Measurements from ENCODE around the gene SAMD11. TPM values are rescaled to one million over a fixed set of nuclear protein-coding genes. Genes with fewer than 3 reads are reported as not detected.

The SAMD11 gene
- total RNA-seq, 2 experiments from 2014 or later = 0.06 TPM; not detected in 1

GRCh38 chr1:947958-948357 is 24.2 kb downstream of the SAMD11 start:
- no peak for TF ChIP-seq EZH2phosphoT487 (IDR thresholded peaks at IDR 0.05; ENCODE audit: borderline replicate concordance, low read depth, low read length)
- no peak for TF ChIP-seq CTCF (conservative IDR thresholded peaks at IDR 0.05; ENCODE audit: low read length)
- ChIA-PET CTCF (ENCODE audit: unreplicated experiment) (no interaction called here), POLR2A (no interaction called here)
- Histone ChIP-seq H3K4me1 (ENCODE audit: insufficient read depth, low read length, poor library complexity, severe bottlenecking) (no peaks in the 10 kb centered on the region), H3K27ac (ENCODE audit: low read depth, low read length, poor library complexity, severe bottlenecking) (no peak overlapping the region), H3K9me3 (ENCODE audit: low read length) (no peaks in the 10 kb centered on the region), H3K9me2 (ENCODE audit: insufficient read depth, low read length) (no peaks in the 10 kb centered on the region), H3K79me2 (ENCODE audit: insufficient read depth, low read depth, low read length) (no peaks in the 10 kb centered on the region), H3K4me3 (ENCODE audit: low read depth, low read length, poor library complexity, severe bottlenecking) (no peak overlapping the region), H3K36me3 (ENCODE audit: insufficient read depth, low read length) (peaks cover 76% of the 10 kb centered on the region), H3K4me2 (ENCODE audit: low read length) (no peak overlapping the region), H2AFZ (ENCODE audit: low read length) (no peak overlapping the region), H4K20me1 (ENCODE audit: insufficient read depth, low read length) (no peaks in the 10 kb centered on the region)
- intact Hi-C loops (cut with micrococcal nuclease; ENCODE audit: unreplicated experiment) = no loop called here
- DNase-seq (ENCODE audit: low spot score) = no peak
- no TSS peak for BruUV-seq (replicated peaks)

DNA sequence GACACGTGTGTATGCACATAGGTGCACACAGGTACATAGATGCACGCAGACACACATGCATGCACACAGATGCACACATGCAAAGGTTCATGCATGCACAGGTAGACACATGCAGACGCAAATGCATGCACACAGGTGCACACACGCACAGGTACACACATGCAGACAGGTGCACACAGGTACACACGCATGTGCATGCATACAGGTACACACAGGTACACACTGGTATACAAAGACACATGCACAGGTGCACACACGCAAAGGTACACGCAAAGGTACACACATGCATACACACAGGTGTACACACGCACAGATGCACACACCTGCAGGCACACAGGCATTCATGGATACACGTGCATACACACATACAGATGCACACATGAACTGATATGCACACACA is 26.5 kb downstream of the SAMD11 start:
- Histone ChIP-seq H2AFZ (ENCODE audit: low read length) (no peak overlapping the region), H3K4me1 (ENCODE audit: insufficient read depth, low read length, poor library complexity, severe bottlenecking) (no peaks in the 10 kb centered on the region), H3K79me2 (ENCODE audit: insufficient read depth, low read depth, low read length) (no peaks in the 10 kb centered on the region), H4K20me1 (ENCODE audit: insufficient read depth, low read length) (no peaks in the 10 kb centered on the region), H3K4me3 (ENCODE audit: low read depth, low read length, poor library complexity, severe bottlenecking) (no peak overlapping the region), H3K9me3 (ENCODE audit: low read length) (no peaks in the 10 kb centered on the region), H3K4me2 (ENCODE audit: low read length) (no peak overlapping the region), H3K27ac (ENCODE audit: low read depth, low read length, poor library complexity, severe bottlenecking) (no peak overlapping the region), H3K9me2 (ENCODE audit: insufficient read depth, low read length) (no peaks in the 10 kb centered on the region), H3K36me3 (ENCODE audit: insufficient read depth, low read length) (peaks cover 92% of the 10 kb centered on the region)
- intact Hi-C loops (cut with micrococcal nuclease; ENCODE audit: unreplicated experiment) = no loop called here
- TF ChIP-seq CTCF (conservative IDR thresholded peaks at IDR 0.05; ENCODE audit: low read length) (no peak), EZH2phosphoT487 (IDR thresholded peaks at IDR 0.05; ENCODE audit: borderline replicate concordance, low read depth, low read length) (no peak)
- CTCF ChIA-PET (ENCODE audit: unreplicated experiment) = no interaction called here
- POLR2A ChIA-PET = no interaction called here
- no peak for DNase-seq (ENCODE audit: low spot score)
- no TSS peak for BruUV-seq (replicated peaks)

DNA sequence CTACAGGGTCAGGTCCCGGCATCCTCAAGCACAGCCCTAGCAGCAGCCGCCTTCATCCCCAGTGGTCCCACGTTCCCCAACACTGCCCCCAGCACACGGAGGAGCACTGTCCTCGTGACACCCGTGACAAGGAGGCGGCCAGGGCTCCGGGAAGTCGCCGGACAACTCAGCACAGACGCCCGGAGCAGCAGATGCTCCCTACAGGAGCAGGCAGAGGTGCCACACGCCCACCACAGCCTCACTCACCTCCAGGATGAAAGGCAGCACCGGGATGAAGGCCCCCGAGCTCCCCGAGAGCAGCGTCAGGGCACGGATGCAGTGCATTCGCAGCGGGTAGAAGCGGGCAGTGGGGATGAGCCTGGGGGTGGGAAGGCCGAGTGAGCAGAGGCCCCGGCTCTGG is 27.2 kb downstream of the SAMD11 start:
- Histone ChIP-seq H4K20me1 (ENCODE audit: insufficient read depth, low read length) (no peaks in the 10 kb centered on the region), H3K9me2 (ENCODE audit: insufficient read depth, low read length) (no peaks in the 10 kb centered on the region), H2AFZ (ENCODE audit: low read length) (no peak overlapping the region), H3K4me2 (ENCODE audit: low read length) (no peak overlapping the region), H3K36me3 (ENCODE audit: insufficient read depth, low read length) (peaks cover 92% of the 10 kb centered on the region), H3K4me3 (ENCODE audit: low read depth, low read length, poor library complexity, severe bottlenecking) (no peak overlapping the region), H3K4me1 (ENCODE audit: insufficient read depth, low read length, poor library complexity, severe bottlenecking) (no peaks in the 10 kb centered on the region), H3K79me2 (ENCODE audit: insufficient read depth, low read depth, low read length) (no peaks in the 10 kb centered on the region), H3K27ac (ENCODE audit: low read depth, low read length, poor library complexity, severe bottlenecking) (no peak overlapping the region), H3K9me3 (ENCODE audit: low read length) (no peaks in the 10 kb centered on the region)
- ChIA-PET CTCF (ENCODE audit: unreplicated experiment) (no interaction called here), POLR2A (no interaction called here)
- no peak for TF ChIP-seq CTCF (conservative IDR thresholded peaks at IDR 0.05; ENCODE audit: low read length)
- no peak for TF ChIP-seq EZH2phosphoT487 (IDR thresholded peaks at IDR 0.05; ENCODE audit: borderline replicate concordance, low read depth, low read length)
- no peak for DNase-seq (ENCODE audit: low spot score)
- intact Hi-C loops (cut with micrococcal nuclease; ENCODE audit: unreplicated experiment) = no loop called here
- BruUV-seq (replicated peaks) = no TSS peak

All from OCI-LY7 (cell line).